LNCAP (cell line): ENCODE results near the gene IGSF8.

Experiments used
- CTCF ChIP-seq: fragments of 450-650 bp; IDR thresholded peaks from 2 replicates; pipeline ENCODE4 v1.5.1; 2017; ENCODE audit warnings: mild to moderate bottlenecking

Gene IGSF8

GRCh38 chr1:160074865-160075264 is 23.6 kb downstream of the IGSF8 start:
- no peak for TF ChIP-seq CTCF

GRCh38 chr1:160071289-160071688 is 27.1 kb downstream of the IGSF8 start:
- TF ChIP-seq CTCF: no peak

DNA sequence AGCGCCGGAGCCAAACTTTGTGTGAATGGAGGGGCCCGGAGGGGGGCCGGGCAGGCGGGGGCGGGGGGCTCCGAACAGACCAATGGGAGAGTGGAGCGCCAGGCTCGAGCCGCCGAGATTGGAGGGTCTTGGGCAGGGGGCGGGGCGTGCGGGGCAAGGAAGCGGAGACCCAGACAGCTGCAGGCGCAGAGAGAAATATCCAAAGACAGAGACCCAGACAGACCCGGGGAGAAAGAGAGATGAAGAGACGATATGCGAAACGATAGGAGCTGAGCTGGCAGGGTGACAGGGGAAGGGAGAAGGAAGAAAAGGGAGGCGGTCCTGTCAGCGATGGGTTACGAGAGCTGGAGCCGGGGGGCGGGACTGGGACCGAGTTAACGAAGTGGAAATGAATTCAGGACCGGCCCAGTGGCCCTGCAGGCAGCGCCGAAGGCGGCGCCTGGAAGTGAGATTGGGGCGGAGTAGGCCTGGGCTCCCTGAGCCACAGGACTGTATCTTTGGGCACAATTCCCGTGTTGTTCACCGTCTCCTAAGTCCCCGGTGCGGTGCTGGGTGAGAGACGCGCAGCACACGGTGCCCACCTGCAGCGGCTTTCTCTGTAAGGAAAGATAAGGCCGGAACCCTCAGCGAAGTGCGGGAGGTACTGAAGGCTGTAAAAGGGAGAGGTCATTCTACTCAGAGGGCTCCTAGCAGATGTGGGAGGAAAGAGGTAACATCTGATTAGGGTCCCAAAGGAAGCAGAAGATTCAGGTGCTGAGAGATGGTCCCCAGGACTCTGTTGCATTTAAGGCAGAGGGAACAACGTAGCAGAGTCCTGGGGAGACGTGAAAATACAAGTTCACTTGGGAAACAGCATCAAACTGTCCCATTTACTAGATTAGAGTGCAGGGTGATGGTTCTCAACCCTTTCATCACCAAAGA is 27.9 kb downstream of the IGSF8 start:
- TF ChIP-seq CTCF: no peak

- TF ChIP-seq CTCF: no peak
Observed at GRCh38 chr1:160069460-160070231, 28.8 kb downstream of the IGSF8 start, which contains the start of gene KCNJ10. Gene KCNJ10, minus strand, starts transcription at chr1:160070160. Its CDS starts 27,628 bp downstream, at chr1:160042532.

DNA sequence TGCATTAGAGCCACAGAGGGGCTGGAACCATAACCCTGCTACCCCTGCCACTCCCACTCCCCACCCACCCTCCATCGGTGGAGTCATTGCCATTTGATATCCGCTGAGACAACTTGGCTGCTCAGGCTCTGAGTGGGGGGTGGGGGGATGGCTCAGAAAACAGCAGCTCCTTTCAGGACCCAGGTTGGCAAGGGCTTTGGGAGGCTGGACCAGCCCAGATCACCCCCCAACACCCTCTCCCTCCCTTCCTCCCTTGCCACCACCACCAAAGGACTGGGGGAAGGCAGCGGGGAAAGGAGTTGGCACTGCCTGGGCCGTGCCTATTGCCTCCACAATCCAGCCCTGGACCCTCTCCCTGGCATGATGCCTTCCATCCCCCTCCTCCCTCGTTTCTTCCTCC is 30.2 kb downstream of the IGSF8 start:
- TF ChIP-seq CTCF: no peak

DNA sequence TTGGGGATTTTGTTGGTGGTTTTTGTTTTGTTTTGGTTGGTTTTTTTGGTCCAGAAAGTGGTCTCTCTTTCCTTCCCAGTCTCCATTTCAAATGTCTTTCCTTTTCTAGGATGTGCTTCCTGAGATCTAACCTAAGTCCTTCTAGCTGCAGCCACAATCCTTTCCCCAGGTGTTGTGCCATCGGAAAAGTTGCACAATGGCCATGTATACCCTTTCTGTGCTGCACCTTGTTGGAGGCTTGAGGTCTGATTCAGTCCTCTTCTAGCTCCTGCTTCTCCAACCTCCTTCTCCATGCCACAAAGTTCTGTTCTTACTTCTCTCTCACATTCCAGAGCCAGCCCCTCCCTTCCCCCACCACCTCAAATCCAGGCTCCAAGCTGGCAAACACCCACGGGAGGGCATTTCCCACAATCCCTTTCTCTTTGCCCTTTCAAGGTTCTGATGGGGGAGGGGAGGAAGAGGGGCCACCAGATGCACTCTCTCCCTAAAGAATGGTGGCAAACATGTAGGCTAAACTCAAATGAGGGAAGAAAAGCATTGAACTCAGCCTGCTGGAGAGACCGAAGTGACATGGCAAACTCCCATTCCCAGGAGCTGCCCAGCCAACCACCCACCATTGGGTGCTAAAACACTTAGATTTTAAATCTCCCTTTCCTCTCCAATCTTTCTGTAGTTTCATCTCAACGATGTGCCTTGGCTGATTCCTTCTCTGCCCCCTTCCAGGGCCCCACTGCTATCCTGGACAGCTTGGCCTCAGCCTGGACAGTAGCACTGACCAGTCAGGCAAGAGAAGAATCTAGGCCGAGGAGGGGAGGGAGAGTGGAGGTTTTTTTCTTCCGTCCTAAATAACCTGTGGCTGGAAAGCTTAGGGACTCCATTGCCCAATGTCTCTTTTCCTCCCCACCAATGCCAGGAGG is 31.3 kb downstream of the IGSF8 start:
- TF ChIP-seq CTCF: no peak

DNA sequence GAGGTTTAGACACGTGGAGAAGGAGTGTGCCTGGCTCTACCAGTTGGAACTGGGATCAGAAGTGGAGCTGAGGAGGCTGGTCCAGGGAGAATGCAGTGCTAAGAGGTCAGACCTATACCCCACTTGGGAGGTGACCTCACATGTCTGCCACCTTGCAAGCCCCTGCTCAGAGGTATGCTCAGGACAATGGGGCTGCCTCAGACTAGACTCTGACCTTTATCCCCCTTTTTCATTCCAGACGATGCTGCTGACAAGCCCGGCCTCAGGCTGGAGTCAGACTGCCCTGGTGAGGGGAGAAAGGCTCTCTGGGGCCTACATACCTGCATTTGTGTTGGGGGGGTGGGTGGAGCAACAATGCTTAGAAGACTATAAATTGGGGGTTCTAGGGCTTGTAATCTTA is 33.7 kb downstream of the IGSF8 start:
- no peak for TF ChIP-seq CTCF
